HepG2 (cell line): ENCODE measurements around the gene HSPA1B. TPM values are rescaled to one million over a fixed set of nuclear protein-coding genes. Genes with fewer than 3 reads are reported as not detected.

Experiments
- ARHGAP35 ChIP-seq: sonication (generic); formaldehyde crosslinking; IDR thresholded peaks from 2 replicates; pipeline ENCODE4 v1.9.0; 2022; ENCODE audit warnings: mild to moderate bottlenecking, inconsistent platforms, moderate library complexity, missing genetic modification reagents, borderline replicate concordance
- BCLAF1 ChIP-seq: fragments of 450-650 bp; IDR thresholded peaks from 2 replicates; pipeline ENCODE4 v1.6.1; 2017; ENCODE audit warnings: mild to moderate bottlenecking
- DPF2 ChIP-seq: sonication (generic); formaldehyde crosslinking; IDR thresholded peaks from 2 replicates; pipeline ENCODE4 v1.4.0; 2020; ENCODE audit warnings: mild to moderate bottlenecking, low read depth, missing genetic modification reagents, borderline replicate concordance
- EHMT2 ChIP-seq: fragments of 200-600 bp; sonication (generic); IDR thresholded peaks from 2 replicates; pipeline ENCODE4 v1.7.0; 2017; ENCODE audit warnings: antibody characterized with exemption, low read depth, low read length, borderline replicate concordance
- FOXK1 ChIP-seq: sonication (generic); formaldehyde crosslinking; IDR thresholded peaks from 2 replicates; pipeline ENCODE4 v1.4.0; 2020; ENCODE audit warnings: low read depth, missing genetic modification reagents, borderline replicate concordance
- KAT2B ChIP-seq: fragments of 150-350 bp; IDR thresholded peaks from 2 replicates; pipeline ENCODE4 v1.6.1; 2014; ENCODE audit warnings: low read depth, low read length, borderline replicate concordance
- MED13 ChIP-seq: sonication (generic); formaldehyde crosslinking; IDR thresholded peaks from 2 replicates; pipeline ENCODE4 v1.5.0; 2020; ENCODE audit warnings: missing genetic modification reagents
- MEF2D ChIP-seq: sonication (generic); formaldehyde crosslinking; IDR thresholded peaks from 2 replicates; pipeline ENCODE4 v1.5.1; 2020; ENCODE audit warnings: mild to moderate bottlenecking, missing genetic modification reagents
- PRMT3 ChIP-seq: sonication (generic); formaldehyde crosslinking; IDR thresholded peaks from 2 replicates; pipeline ENCODE4 v1.8.1; 2022; ENCODE audit warnings: low read depth, mild to moderate bottlenecking, moderate library complexity, missing genetic modification reagents, borderline replicate concordance
- RXRA ChIP-seq: sonication (generic); formaldehyde crosslinking; IDR thresholded peaks from 2 replicates; pipeline ENCODE4 v1.5.1; 2020; ENCODE audit warnings: missing genetic modification reagents
- ZHX1 ChIP-seq: sonication (generic); formaldehyde crosslinking; IDR thresholded peaks from 2 replicates; pipeline ENCODE4 v1.8.1; 2022; ENCODE audit warnings: low read depth, mild to moderate bottlenecking, missing genetic modification reagents
- ZKSCAN1 ChIP-seq: fragments of 150-350 bp; IDR thresholded peaks from 2 replicates; pipeline ENCODE4 v1.6.1; 2014; ENCODE audit warnings: low read length
- ZNF501 ChIP-seq: sonication (generic); formaldehyde crosslinking; IDR thresholded peaks from 2 replicates; pipeline ENCODE4 v1.5.1; 2020; ENCODE audit warnings: mild to moderate bottlenecking, moderate library complexity, missing genetic modification reagents
- ZNF503 ChIP-seq: sonication (generic); formaldehyde crosslinking; IDR thresholded peaks from 2 replicates; pipeline ENCODE4 v1.4.0; 2020; ENCODE audit warnings: missing genetic modification reagents
- ZNF775 ChIP-seq: sonication (generic); formaldehyde crosslinking; IDR thresholded peaks from 2 replicates; pipeline ENCODE4 v1.4.0; 2020; ENCODE audit warnings: missing genetic modification reagents, mild to moderate bottlenecking, moderate library complexity, borderline replicate concordance
- ZNF800 ChIP-seq: sonication (generic); formaldehyde crosslinking; IDR thresholded peaks from 2 replicates; pipeline ENCODE4 v1.4.0; 2020; ENCODE audit warnings: missing genetic modification reagents
- ZNF83 ChIP-seq: sonication (generic); formaldehyde crosslinking; IDR thresholded peaks from 2 replicates; pipeline ENCODE4 v1.4.0; 2020; ENCODE audit warnings: missing genetic modification reagents, mild to moderate bottlenecking, borderline replicate concordance
- ZNF883 ChIP-seq: sonication (generic); formaldehyde crosslinking; IDR thresholded peaks from 2 replicates; pipeline ENCODE4 v1.5.1; 2020; ENCODE audit warnings: mild to moderate bottlenecking, missing genetic modification reagents; ENCODE audit errors: not compliant biosample characterization
- ZSCAN30 ChIP-seq: sonication (generic); formaldehyde crosslinking; IDR thresholded peaks from 2 replicates; pipeline ENCODE4 v1.5.0; 2020; ENCODE audit warnings: mild to moderate bottlenecking, missing genetic modification reagents
- polyA plus RNA-seq, 8 experiments: library from polyadenylated mRNA; depleted of rRNA in 3 of 8; stranded (reverse) in 7 of 8; unstranded in 1 of 8; fragments of >200 nt; fragmentation: Illumina TruSeq in 4 of 8; extraction: Trizol in 4 of 8; gene quantifications; 2 replicates each; pipeline versions ENCODE4 v1.2.1 to v1.2.3, GENCODE V29; 2011 to 2016; ENCODE audit warnings: low read depth in 4 of 8, missing spikeins in 1 of 8, mixed read lengths in 1 of 8; ENCODE audit not compliant: insufficient read depth in 1 of 8
- total RNA-seq, 5 experiments: library from RNA; depleted of rRNA; stranded (reverse); fragments of >200 nt; fragmentation: Illumina TruSeq; extraction: Trizol; gene quantifications; 2 replicates each; pipeline ENCODE4 v1.2.3, GENCODE V29; 2016; ENCODE audit warnings: low read depth in 1 of 5

The HSPA1B gene
- total and polyA plus RNA-seq, 2 of the 13 experiments (the other 11 are each of a cell fraction or from before 2014, with no cell fraction given) = 26.0 to 186 TPM

- TF ChIP-seq ZKSCAN1 (no peak), ZNF503 (CRISPR knock-in tag) (peak; percentile 77), ZNF501 (CRISPR knock-in tag) (peak; percentile 54; the same call in 1 of the 2 replicates), DPF2 (no peak), ARHGAP35 (no peak), BCLAF1 (no peak), ZNF775 (CRISPR knock-in tag) (no peak), EHMT2 (no peak), ZNF883 (CRISPR knock-in tag) (peak; percentile 62), PRMT3 (CRISPR knock-in tag) (0 out of 2 replicates have a peak, but pooled peaks have one; percentile 85), ZNF800 (CRISPR knock-in tag) (peak; percentile 77), MED13 (CRISPR knock-in tag) (no peak; the same call in 1 of the 2 replicates), ZSCAN30 (CRISPR knock-in tag) (no peak), RXRA (CRISPR knock-in tag) (peak; percentile 83), MEF2D (CRISPR knock-in tag) (no peak; the same call in 1 of the 2 replicates), ZHX1 (CRISPR knock-in tag) (no peak; the same call in 1 of the 2 replicates), ZNF83 (peak; percentile 80; the same call in 1 of the 2 replicates), KAT2B (no peak), FOXK1 (CRISPR knock-in tag) (peak; percentile 54; the same call in 1 of the 2 replicates)
Measured at GRCh38 chr6:31795616-31796298, 31.8 kb upstream of the HSPA1B start, which contains the start of gene VARS1 (continued).
